ENCODE data around the gene SEH1L.
"Not testable (repeated sequence)": the region's sequence is repeated elsewhere in the genome, so short reads cannot be mapped to it uniquely, and the experiment has no call there.

SEH1L gene

GRCh38 chr18:12996661-12997292 lies 49.0 kb downstream of the SEH1L start:
- DNase-seq: no peak

GRCh38 chr18:12997330-12997729 lies 49.5 kb downstream of the SEH1L start:
- DNase-seq: not testable (repeated sequence)

- DNase-seq: no peak
These were observed 50.7 kb downstream of the SEH1L start for GRCh38 chr18:12998332-12999060.

GRCh38 chr18:13003466-13003896 lies 55.7 kb downstream of the SEH1L start:
- peak; percentile 84 for DNase-seq

DNA sequence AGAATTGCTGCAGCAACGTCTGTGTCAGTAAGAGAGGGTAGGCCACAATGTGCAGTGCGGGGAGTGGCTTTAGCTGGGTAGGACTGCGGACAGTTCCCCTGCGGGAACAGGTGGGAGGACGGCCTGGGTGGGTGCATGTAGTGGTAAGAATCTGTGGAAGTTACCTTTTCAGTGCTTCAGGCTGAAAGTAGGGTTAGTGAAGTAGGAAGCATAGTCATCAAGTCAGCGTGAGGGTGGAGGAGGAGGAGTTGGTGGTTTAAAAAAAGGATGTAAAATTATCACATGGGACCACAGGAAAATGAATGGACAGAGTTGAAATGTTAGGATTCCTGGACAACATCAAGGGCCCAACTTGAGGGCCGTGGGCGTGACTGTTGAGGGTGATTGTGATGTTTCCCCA lies 56.6 kb downstream of the SEH1L start:
- DNase-seq: peak; percentile 13

- no peak for DNase-seq
These were observed 57.5 kb downstream of the SEH1L start for GRCh38 chr18:13005289-13005688.

GRCh38 chr18:13006531-13007247 lies 58.9 kb downstream of the SEH1L start:
- no peak for DNase-seq

DNA sequence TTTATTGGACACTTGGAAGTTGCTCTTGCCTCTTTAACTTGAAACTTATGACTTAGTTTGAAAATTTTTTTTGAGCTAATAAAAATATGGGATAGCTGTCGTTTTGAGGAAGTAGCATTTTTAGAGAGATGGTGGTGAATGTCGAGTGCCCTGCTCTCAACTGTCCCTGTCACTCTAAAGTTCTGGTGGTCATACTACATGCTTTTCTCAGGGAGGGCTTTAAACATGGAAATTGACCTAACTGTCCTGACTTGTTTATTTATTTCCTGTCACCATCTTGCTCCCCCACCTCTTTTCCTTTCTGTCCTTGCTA lies 59.4 kb downstream of the SEH1L start:
- DNase-seq: peak; percentile 62

- no peak for DNase-seq
These were observed 63.9 kb downstream of the SEH1L start for GRCh38 chr18:13011719-13012118.

DNA sequence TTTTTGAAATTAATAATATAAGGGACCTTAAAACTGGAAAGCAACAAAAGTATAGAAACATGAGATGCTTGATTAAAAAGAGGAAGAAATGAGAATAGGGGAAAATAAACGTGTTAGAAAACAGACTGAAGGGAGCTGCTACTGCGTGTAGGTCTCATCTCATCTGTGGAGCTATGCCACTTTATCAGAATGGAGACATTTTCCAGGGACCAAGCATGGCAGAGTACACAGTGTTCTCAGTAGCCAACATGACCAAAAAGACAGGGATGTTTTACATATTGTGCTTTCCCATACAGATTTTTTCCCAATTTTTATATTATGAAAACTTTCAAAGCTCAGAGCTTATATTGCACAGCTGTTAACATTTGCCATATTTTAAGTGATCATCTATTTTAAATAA lies 66.4 kb downstream of the SEH1L start:
- DNase-seq: no peak

- DNase-seq: no peak
These were observed 67.0 kb downstream of the SEH1L start for GRCh38 chr18:13014818-13015217.

DNA sequence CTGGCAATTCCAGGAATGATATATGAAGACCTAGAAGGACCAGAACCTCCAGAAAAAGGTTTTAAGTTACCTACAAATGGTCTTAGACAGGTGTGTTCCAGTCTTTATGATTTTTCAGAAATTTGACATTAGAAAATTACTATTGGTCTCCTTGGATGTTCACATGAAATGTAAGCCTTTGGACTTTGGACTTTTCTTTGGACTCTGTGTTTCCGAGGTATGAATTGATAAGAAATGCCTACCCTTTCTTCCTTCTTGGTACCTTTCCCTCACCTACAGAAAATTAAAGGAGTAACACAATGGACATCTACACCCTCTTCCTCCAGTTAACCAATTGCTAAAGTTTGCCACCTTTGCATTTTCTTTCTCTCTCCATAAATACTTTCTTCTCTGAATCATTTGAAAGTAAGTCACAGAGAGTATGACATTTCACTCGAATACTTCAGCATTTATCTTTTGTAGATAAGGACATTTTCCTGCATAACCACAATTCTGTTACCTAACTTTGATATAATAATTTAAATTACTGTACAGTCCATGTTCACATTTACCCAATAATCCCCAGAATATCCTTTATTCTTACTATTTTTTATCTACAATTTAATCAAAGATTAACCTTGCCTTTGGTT lies 69.5 kb downstream of the SEH1L start:
- DNase-seq: no peak

- DNase-seq: no peak
These were observed 70.6 kb downstream of the SEH1L start for GRCh38 chr18:13018374-13018773.

GRCh38 chr18:13019301-13019700 lies 71.5 kb downstream of the SEH1L start:
- DNase-seq: no peak

DNA sequence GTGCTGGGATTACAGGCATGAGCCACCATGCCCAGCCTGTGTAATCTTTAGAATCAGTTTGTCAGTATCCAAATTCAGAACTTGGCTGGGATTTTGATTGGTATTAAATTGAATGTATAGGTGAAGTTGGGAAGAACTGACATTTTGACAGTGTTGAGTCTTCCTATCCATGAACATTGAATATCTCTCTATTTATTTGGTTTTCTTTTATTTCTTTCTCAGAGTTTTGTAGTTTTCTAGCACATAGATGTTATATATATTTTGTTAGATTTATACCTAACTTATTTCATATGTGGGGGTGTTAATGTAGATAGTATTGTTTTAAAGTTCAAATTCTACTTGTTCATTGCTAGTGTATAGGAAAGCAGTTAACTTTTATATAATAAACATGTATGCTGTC lies 74.8 kb downstream of the SEH1L start:
- no peak for DNase-seq

DNA sequence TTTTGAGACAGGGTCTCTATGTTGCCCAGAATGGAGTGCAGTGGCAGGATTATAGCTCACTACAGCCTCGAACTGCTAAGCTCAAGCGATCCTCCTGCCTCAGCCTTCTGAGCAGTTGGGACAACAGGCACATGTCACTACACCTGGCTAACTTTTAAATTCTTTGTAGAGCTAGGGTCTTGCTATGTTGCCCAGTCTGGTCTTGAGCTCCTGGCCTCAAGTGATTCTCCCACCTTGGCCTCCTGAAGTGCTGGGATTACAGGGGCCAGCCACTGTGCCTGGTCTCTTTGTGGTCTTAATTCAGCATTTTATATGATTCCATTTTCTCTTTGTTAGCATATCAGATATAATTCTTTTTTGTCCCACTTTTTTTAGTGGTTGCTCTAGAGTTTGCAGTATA lies 77.4 kb downstream of the SEH1L start:
- no peak for DNase-seq

- no peak for DNase-seq
These were observed 78.9 kb downstream of the SEH1L start for GRCh38 chr18:13026583-13027270.

GRCh38 chr18:13028869-13029268 lies 81.1 kb downstream of the SEH1L start:
- DNase-seq: no peak

DNA sequence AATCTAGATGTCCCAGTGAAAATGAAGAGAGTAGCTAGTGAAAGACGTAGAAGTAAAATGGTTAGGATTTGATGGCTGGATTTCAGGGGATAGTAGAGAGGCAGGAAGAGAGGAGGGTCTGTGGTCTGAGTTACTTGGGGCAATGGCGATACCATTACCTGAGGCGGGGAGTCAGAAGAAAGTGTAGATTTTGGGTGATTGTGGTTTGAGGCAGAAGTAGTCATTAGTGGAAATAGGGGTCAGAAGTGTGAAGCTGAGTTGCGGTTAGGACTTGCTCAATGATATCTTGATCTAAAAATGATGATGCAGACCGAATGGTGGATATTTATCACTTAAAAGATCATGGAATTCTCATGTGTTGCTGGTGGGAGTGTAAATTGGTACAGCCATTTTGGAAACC lies 84.4 kb downstream of the SEH1L start:
- DNase-seq: no peak

DNA sequence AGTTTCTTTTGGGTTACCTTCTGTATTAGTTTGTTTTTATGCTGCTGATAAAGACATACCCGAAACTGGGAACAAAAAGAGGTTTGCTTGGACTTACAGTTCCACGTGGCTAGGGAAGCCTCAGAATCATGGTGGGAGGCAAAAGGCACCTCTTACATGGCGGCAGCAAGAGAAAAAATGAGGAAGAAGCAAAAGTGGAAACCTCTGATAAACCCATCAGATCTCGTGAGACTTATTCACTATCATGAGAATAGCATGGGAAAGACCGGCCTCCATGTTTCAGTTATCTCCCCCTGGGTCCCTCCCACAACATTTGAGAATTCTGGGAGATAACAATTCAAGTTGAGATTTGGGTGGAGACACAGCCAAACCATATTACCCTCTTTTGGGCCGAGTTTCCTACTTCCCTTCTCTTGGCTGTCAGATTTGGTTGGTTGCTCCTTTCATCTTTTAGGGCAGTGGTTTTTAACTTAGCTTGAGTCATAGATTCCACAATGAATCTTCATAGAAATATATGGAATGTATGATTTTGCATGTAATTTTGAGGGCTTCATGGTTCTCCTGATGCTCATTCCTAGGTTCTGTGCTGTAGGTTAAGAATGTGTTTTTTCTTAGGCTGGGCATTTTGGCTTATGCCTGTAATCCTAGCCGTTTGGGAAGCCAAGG lies 87.6 kb downstream of the SEH1L start:
- peak; percentile 32 for DNase-seq

DNA sequence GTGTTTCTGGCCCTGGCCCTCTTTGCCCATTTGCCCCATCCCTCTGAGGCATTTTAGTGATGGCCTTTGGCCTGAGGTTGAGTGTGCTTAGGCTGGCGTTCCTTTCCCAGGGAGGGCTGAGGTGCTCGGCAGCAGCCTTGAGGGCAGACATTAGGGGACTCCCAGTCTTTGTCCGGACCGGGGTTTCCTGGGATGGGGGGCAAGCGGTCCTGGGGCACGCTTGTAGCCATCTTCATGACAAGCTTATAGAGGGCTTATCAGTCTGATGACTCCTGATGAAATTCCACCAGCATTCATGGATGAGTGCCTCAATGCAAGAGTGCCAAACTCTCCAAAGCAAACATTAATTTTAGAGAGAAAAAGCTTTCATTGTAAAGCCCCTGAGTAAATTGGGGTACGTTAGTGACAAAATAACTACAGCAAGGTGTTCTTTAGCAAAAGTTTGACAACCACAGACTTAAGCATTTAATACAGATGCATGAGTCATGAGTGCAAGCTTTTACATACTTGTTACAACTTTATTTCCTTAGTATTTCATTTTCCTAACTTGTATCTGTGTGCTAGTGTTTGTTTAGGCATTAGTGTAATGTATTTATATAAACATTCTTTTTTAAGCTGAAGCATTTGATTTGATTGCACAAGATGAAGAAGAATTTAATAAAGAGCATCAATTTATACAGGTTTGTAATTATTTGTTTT lies 89.0 kb downstream of the SEH1L start:
- no peak for DNase-seq
